ENCODE data around the gene CLMN.

Gene CLMN, protein sequence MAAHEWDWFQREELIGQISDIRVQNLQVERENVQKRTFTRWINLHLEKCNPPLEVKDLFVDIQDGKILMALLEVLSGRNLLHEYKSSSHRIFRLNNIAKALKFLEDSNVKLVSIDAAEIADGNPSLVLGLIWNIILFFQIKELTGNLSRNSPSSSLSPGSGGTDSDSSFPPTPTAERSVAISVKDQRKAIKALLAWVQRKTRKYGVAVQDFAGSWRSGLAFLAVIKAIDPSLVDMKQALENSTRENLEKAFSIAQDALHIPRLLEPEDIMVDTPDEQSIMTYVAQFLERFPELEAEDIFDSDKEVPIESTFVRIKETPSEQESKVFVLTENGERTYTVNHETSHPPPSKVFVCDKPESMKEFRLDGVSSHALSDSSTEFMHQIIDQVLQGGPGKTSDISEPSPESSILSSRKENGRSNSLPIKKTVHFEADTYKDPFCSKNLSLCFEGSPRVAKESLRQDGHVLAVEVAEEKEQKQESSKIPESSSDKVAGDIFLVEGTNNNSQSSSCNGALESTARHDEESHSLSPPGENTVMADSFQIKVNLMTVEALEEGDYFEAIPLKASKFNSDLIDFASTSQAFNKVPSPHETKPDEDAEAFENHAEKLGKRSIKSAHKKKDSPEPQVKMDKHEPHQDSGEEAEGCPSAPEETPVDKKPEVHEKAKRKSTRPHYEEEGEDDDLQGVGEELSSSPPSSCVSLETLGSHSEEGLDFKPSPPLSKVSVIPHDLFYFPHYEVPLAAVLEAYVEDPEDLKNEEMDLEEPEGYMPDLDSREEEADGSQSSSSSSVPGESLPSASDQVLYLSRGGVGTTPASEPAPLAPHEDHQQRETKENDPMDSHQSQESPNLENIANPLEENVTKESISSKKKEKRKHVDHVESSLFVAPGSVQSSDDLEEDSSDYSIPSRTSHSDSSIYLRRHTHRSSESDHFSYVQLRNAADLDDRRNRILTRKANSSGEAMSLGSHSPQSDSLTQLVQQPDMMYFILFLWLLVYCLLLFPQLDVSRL

DNA sequence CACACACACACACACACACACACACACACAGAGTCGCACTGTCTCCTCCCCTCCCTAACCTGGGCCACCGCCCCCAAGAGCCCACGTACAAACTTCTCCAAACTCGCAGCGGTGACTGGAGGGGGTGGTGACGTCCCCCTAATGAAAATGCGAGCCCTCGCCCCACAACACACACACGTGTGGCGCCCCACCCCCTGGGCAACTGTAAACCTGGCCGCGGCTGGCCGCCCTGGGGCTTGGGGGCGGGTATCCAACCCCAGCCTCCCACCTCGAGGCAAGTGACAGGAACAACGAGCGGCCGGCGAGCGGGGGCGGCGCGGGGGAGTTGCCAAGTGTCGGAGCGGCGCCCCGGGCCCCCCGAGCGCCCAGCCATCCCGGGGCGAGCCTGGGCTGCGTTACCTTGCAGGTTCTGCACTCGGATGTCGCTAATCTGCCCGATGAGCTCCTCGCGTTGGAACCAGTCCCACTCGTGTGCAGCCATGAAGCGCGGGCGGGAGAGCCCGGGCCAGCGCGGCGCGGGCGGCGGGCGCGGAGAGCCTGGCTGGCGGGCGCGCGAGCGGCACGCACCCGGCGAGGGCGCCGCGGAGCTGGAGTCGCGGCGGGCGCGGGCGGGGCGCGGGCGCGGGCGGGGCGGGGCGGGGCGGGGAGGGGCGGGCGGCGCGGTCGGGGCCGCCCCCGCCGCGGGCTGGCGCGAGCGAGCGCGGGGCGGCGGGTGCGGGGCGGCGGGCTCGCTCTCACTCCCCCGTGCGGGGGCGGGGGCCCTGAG, at the start of gene CLMN:
Gene CLMN, minus strand, starts transcription at position 597 of the 766 bp plus-strand sequence. Its CDS starts 116 bp downstream, at position 481.
- DNase-seq: no peak

DNA sequence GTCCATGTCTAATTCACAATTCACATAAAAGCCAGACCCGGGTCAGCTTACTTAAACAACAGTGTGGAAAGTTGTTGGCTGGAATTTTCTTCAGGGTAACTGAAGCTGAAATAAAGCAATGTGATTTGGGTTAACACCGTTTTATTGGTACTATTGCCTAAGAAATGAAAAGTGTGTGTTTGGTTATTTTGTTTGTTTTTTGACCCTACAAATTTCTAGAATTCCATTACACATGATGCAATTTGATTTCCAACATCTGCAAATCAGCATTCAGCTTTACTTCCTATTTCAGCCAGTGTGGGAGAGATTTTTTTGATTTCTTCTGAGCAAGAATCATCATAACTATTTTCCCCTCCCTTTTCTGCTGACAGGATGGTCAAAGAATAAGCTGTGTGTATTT, 45.7 kb upstream of the CLMN start:
- DNase-seq: no peak

DNA sequence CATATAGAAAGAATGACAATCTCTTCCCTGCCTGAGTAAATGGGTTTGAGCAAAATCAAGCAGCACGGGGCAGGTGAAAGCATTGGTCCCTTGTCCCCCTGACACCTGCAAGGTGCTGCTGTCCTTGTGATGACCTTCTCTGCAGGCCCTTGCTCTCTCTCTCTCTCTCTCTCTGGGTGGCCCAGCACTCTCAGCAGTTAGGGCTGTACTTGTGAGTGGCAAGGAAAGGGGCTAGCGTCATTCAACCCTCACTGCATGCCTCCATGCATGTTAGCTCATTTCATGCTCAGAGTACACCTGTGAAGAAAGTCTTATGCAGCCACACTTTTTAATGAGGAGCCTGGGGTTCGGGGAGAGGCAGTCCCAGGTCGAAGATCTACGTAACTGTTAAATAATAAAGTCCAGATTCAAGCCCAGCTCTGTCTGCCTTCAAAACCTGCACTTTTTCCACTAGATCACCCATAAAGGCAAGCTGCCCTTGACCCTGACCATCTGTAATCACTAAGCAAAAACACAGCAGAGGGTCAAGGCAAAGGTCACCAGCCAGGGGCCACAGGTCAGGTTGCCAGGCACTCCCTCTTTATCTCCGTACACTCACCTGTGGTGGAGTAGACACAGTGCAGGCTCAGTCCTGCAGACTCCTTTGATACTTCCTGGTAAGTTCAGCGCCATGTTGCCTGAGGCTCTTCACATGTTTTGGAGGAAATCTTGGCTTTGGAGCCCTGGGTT, 44.9 kb upstream of the CLMN start:
- DNase-seq: no peak

DNA sequence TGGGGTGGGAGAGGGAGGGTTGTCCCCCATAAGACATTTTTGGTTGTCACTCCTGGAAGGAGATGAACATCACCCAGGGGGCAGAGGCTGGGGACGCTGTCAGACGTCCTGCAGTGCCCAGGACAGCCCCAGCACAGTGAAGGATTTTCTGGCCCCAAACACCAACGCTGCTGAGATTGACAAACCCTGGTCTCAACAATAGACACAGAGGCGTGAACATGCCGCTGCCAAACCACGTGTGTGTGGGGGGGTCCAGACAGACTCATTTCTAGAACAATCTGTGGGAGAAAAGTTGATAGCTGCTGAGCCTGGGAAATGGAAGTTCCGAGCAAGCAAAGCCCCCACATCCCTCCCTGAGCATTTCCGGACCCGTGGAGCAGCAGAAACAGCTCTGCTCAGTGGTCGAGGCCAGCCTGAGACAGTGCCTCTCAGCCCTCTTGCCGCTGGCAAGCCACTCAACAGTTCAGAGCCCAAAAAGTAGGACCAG, 43.8 kb upstream of the CLMN start:
- DNase-seq: no peak

DNA sequence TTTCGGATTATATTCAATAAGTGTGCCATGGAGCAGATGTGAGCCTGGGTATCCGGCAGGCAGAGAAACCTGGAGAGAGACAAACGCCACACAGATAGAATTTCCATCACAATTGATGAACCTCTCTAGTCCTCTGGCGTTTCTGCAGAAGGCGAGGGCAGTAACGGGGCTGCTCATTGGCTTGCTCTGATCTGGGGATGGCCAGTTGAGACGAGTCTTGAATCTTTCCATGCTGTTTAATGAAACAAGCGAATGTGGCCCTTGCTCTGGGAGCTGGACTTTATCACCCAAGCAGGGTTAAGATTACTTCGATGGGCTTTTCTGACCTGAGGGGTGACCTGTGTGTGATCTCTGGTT, 42.4 kb upstream of the CLMN start:
- DNase-seq: no peak

DNA sequence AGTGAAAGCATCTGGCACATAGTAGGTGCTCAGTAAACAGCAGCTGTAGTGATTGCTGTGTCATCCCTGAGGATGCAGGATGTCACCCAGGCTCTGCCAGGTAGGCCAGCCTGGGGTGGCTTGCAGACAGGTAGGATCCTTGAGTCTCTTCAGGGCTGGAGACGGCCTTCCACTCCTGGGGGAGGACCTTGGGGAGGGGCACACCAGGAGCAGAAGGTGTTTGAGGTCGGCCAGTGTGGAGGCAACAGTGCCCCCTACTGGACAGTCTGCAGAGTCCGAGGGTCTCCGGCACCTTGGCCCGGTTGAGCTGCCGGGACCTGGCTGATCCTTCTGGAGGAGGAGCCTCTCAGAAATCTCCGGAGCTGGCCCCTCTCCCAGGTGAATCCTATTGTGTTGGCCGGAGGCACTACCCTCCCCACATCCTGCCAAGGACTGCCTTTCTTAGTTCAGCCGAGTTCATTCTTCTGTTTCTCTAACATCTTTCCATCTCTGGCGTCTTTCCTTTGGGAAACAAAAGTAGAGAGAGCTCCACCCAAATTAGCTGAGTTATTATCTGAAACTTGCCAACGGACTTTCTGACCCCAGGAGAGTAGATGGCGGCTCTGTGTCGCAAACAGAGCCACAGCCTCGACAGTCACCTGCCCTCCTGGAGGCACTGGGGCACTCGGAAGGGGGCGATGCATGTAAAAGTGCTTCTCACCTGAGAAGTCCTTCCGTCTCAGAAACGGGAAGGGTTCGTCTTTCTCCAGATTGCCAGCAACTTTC, 41.8 kb upstream of the CLMN start:
- DNase-seq: no peak

DNA sequence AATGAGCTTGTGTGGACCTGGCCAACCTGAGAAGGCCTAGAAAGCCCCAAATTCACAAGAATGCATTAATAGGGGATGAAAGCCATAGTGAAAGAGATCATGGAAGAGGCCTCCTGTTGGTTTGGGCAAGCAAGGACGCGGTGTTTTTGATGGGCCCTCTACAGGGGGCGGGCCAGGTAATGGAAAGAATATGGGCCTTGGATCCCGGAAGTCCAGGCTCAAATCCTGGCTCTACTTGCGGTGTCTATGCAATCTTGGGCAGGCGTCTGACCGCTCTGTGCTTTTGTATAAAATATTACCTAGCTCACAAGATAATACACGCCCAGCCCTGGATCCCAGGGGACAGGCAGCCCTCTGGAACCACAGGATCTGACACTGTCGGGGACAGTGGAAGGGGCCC, 41.1 kb upstream of the CLMN start:
- DNase-seq: no peak

DNA sequence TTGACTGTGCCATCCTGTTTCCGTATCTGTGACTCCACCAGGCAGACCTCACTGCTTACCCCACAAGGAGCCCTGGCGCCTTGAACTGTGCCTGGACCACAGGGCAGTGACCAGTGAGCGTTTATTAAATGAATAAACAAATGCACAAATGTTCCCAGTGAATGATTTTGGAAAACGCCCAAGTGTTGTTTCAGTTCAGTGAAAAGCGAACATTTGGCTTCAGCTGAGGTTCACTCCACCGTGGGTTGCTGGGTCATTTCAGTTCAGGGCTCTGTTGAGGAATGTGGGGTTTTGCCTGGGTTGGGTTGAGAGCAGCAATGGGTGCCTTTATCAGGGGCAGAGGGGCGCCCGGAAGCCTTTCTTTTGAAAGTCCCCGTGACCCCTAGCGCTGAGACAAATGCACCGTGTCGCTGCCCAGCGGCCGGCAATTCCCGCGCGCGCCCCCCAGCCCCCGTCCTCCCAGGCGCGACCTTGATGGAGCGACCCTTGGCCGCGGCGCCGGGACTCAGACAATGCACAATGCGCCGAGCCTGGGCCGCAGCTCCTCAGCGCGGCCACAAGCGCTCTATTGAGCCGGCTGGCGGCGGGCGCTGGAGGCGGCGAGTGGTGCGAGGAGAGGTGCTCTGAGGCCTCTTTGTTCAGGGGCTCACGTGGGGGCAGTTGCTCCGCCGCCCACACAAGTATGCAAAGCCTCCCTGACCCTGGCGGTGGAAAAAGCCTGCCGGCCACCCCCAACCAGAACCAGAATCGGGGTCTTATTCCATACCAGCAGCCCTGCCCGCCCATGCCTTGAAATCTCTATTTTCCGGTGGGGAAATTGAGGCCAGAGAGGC, 40.5 kb upstream of the CLMN start:
- no peak for DNase-seq

DNA sequence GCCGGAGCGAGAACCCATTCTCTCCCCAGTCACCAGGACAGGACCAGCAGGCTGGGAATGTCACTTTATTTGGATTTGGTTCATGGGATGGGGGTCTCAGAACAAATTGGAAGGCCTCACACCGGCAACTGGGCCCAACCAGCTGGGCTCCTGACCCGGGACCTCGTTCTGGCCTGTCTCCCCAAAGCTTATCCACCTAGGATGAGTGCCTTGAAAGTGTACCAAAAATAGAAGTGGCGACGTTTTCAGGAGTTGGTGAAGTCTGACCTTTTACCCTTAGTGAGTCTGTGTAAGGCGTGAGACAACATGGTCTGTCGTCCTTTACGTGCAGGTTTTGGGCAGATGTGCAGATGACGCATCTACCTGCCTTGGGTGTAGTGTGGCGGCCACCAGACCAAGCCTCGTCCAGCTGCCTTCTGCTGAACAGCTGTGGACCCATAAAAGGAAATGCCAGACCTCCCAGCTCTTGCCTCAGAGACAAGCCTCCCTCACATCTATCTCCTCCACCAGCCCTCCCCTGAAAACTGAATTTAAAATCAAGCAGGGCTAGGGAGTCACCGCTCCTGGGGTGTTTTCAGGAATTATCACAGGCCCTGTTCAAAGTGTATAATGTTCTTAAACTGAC, 36.6 kb upstream of the CLMN start:
- DNase-seq: no peak

DNA sequence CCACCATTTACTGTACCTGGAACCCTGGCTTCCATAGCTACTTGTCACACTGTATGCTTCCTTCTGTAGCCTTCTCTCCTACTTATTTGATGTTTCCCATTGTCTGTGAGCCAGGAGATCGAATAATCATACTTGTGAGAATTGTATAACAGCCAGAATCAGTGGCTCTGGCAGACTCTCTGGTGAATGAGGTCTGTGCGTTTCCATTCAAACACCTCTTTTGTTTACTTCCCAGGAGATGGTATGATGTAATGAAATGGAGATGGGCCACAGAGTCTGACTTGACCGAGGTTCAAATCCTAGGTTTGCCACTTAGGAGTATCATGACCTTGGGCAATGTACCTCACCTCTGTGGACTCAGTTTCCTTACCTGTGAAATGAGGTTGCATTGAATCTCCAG, 35.7 kb upstream of the CLMN start:
- DNase-seq: no peak

DNA sequence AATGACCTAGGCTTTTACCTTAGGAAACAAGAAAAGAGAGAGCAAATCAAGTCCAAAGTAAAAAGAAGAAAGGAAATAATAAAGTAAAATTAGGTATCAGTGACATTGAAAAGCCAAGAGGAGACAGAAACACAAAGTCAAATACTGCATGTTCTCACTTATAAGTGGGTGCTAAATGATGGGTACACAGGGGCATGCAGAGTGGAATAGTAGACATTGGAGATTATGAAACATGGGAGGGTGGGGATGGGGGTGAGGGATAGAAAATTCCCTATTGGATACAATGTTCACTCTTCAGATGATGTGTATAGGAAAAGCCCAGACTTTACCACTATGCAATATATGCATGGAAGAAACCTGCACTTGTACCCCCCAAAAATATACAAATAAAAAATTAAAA, 35.1 kb upstream of the CLMN start:
- DNase-seq: no peak

DNA sequence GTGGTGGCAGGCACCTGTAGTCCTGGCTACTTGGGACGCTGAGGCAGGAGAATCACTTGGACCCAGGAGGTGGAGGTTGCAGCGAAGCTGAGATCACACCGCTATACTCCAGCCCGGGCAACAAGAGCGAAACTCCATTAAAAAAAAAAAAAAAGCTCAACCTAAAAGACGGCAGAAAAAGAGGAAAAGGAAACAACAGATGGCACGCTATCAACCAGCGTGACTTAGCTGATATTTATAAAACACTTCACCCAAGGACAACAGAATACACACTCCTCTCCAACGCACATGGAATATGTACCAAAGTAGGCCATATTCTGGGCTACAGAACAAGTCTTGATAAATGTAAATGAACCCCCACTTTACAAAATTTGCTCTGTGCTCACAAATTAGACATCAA, 34.0 kb upstream of the CLMN start:
- no peak for DNase-seq

DNA sequence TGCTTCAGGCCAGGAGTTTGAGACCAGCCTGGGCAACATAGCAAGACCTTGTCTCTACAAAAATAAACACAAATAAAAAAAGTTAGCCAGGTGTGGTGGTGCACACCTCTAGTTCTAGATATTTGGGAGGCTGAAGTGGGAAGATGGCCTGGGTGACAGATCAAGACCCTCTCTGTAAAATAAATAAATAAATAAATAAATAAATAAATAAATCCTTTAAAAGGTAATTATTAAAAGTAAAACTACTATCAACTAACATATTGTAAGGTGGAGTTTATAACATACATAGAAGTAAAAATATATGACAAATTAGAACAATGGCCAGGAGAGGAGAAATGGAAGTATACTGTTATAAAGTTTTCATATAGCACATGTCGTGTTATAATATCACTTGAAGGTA, 33.3 kb upstream of the CLMN start:
- DNase-seq: no peak

DNA sequence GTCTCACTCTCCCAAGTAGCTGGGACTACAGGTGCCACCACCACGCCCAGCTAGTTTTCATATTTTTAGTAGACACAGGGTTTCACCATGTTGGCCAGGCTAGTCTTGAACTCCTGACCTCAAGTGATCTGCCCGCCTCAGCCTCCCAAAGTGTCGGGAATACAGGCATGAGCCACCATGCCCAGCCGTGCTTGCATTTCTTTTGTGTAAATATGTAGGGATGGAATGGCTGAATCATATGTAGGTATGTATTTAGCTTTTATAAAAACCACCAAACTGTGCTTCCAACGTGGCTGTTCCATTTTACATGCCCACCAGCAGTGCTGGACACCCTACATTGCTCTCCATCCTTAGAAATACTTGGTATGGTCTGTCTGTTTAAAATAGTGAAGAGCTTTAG, 32.8 kb upstream of the CLMN start:
- no peak for DNase-seq

DNA sequence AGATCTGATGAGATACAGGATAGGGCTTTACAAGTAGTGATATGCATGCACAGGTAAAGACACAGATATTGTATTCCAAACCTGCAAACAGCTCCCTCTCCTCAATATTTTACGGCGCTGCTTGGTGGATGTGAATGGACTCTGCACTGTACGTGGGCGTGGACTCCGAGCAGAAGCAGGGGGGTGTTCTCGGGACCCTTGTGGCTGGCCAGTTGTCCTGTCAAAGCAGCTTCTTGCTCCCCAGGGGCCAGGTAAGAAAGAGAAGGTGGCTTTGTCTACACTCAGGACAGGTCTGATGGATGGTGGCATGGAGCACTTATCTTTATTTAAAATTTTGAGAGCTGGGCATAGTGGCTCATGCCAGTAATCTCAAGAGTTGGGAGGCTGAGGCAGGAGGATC, 29.5 kb upstream of the CLMN start:
- DNase-seq: no peak

DNA sequence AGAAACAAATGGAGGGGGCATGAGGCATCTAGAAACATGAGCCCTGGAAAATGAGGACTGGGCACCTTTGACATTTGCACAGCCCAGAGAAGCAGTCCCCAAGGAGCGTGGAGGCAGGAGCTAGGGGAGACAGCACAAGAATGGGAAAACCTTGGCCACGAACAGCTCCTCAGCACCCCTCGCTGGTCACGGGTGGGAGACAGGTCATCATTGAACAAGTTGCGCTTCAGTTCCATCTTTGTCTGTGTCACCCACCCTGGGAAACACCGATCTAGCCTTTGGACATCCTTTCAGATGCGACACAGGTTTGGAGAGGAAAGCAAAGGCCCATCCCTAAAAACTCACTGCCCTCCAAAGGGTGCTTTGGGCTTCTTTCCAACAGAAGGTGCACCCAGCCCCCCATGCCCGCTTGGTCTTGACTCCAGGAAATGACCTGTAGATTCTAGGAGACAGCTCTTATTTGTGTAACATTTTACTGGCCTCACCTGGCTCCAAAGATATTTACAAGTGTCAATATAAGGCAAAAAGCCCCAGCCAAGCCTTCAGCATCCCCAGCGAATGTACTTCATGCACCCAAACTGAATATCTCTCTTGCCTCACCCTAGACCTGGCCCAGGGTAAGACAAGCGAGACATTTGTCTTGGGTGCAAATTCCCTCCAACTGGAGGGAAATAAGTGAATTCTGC, 28.8 kb upstream of the CLMN start:
- no peak for DNase-seq

DNA sequence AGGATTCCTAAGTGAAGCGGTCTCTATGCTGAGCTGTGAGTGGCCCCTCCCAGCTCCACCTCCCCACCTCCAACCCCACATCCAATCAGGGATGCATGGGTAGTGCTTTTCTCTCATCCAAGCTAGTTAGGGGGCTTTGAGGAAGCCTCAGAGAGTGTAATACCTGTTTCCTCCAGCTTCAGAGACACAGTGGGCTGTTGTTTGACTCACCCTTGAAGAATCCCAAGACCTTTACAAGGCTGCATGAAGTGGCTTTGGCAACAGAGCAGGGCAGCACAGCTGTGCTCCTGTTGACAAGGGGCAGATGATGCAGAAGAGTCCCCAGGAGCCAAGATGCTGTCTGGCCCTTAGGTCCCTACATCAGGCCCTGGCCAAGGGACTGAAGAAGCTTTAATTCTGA, 27.1 kb upstream of the CLMN start:
- peak; percentile 6 for DNase-seq

DNA sequence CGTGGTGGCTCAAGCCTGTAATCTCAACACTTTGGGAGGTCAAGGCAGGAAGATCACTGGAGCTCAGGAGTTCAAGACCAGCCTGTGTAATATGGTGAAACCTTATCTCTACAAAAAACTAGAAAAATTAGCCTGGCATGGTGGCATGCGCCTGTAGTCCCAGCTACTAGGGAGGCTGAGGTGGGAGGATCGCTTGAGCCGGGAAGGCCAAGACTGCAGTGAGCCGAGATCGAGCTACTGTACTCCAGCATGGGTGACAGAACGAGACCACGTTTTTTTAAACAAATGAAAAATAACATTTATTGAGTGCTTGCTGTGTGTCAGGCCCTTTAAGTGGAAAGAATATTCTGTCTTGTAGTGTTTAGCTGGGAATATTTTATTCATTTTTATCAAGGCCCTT, 26.6 kb upstream of the CLMN start:
- DNase-seq: no peak

DNA sequence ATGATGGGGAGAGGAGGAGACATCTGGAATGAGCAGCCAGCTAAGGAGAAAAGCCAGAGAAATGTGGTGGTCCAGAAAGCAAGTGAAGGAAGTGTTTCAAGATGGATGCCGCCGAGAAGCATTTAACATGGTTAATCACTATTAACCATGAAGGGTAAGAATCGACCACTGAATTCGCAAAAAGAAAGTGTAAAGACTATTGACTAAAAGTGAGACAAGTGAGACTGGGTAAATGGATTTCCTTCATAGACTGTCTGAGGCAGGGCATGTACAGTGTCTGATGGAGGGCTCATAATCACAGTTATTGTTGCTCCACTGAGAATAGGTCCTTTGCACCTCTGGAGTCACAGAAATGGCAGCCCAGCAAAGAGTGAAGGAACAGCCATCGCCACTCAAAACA, 25.3 kb upstream of the CLMN start:
- no peak for DNase-seq

DNA sequence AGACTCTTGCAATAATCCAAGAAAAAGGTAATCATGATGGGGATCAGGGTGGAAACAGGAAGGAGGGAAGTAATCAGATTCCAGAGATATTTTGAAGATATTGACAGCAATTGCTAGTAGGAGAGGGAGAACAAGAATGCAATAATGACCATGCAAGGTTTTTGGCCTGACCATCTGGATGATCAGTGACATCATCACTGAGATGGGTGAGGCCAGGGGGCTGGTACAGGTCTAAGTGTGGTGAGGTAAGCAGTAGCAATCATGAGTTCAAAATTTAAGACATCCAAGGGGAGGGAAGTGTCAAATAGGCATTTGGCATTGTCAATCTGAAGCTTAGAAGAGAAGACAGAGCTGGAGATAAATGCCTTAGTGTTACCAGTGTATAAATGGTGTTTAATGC, 24.8 kb upstream of the CLMN start:
- DNase-seq: no peak

All from NCI-H226 (cell line).